ENCODE measurements around the gene ATG16L2.

The ATG16L2 gene, protein sequence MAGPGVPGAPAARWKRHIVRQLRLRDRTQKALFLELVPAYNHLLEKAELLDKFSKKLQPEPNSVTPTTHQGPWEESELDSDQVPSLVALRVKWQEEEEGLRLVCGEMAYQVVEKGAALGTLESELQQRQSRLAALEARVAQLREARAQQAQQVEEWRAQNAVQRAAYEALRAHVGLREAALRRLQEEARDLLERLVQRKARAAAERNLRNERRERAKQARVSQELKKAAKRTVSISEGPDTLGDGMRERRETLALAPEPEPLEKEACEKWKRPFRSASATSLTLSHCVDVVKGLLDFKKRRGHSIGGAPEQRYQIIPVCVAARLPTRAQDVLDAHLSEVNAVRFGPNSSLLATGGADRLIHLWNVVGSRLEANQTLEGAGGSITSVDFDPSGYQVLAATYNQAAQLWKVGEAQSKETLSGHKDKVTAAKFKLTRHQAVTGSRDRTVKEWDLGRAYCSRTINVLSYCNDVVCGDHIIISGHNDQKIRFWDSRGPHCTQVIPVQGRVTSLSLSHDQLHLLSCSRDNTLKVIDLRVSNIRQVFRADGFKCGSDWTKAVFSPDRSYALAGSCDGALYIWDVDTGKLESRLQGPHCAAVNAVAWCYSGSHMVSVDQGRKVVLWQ

GRCh38 chr11:72814286-72815109 is at the start of gene ATG16L2:
TSS of gene ATG16L2 (plus strand) at chr11:72814411. CDS start at chr11:72814446, 35 bp downstream.
- Histone ChIP-seq H3K9me3 (ENCODE audit: control insufficient read depth, insufficient read depth, low read depth, low read length) (no peaks in the 10 kb centered on the region), H3K27ac (ENCODE audit: extremely low read depth, low read depth, low read length) (peak within 1 kb of the TSS; percentile 73), H3K36me3 (ENCODE audit: control insufficient read depth in 2 of 2, insufficient read depth in 1 of 2, low read length in 2 of 2) (peaks cover 0 to 14% of the 10 kb centered on the region in 2 experiments; a peak in 1 of 3 replicates), H3K4me3 (ENCODE audit: low read depth, low read length) (peak within 1 kb of the TSS; percentile 70), H3K4me1 (ENCODE audit: control insufficient read depth, insufficient read depth, low read length) (no peaks in the 10 kb centered on the region)
- CTCF ChIA-PET, result interaction anchor here (2.1 kb wide), 1 partner anchor 90 kb away, joined by 5 read pairs; no protein-coding TSS in a partner anchor
- POLR2A ChIA-PET, result no interaction called here
- TF ChIP-seq ZNF324 (tag by site-specific recombination; IDR thresholded peaks at IDR 0.05), result peak; percentile 54; the same call in 1 of the 2 replicates
- peak; percentile 63; the same call in 1 of the 2 replicates for TF ChIP-seq KLF8 (tag by site-specific recombination; IDR thresholded peaks at IDR 0.05)
- peak; percentile 91 for TF ChIP-seq KLF9 (tag by site-specific recombination; IDR thresholded peaks at IDR 0.05; ENCODE audit: low read depth)
- peak; percentile 85 for TF ChIP-seq ZBTB26 (tag by site-specific recombination; optimal IDR thresholded peaks at IDR 0.05)
- peak; percentile 59 for TF ChIP-seq PATZ1 (tag by site-specific recombination; IDR thresholded peaks at IDR 0.05)
- no peak for TF ChIP-seq BCL11B (tag by site-specific recombination; IDR thresholded peaks at IDR 0.05; ENCODE audit: low read depth)
- TF ChIP-seq KLF10 (tag by site-specific recombination; IDR thresholded peaks at IDR 0.05), result 0 out of 2 replicates have a peak, but pooled peaks have one; percentile 33
- peak; percentile 51; the same call in 1 of the 2 replicates for TF ChIP-seq GLIS1 (tag by site-specific recombination; IDR thresholded peaks at IDR 0.05)
- TF ChIP-seq ZNF600 (tag by site-specific recombination; IDR thresholded peaks at IDR 0.05), result peak; percentile 79; the same call in 1 of the 2 replicates
- 0 out of 2 replicates have a peak, but pooled peaks have one; percentile 4 for TF ChIP-seq OSR2 (tag by site-specific recombination; IDR thresholded peaks at IDR 0.05)
- 0 out of 2 replicates have a peak, but pooled peaks have one; percentile 39 for TF ChIP-seq KLF1 (tag by site-specific recombination; IDR thresholded peaks at IDR 0.05)
- TF ChIP-seq ZNF777 (tag by site-specific recombination; IDR thresholded peaks at IDR 0.05; ENCODE audit: borderline replicate concordance), result peak; percentile 48; the same call in 1 of the 2 replicates
- no peak for TF ChIP-seq ZNF398 (tag by site-specific recombination; IDR thresholded peaks at IDR 0.05)
- TF ChIP-seq ZNF791 (tag by site-specific recombination; IDR thresholded peaks at IDR 0.05), result no peak
- TF ChIP-seq ZNF560 (tag by site-specific recombination; IDR thresholded peaks at IDR 0.05; ENCODE audit: borderline replicate concordance), result no peak
- no peak for TF ChIP-seq ZNF184 (tag by site-specific recombination; IDR thresholded peaks at IDR 0.05)
- no peak for TF ChIP-seq AEBP2 (tag by site-specific recombination; IDR thresholded peaks at IDR 0.05; ENCODE audit: borderline replicate concordance)
- no peak for TF ChIP-seq ZNF292 (tag by site-specific recombination; IDR thresholded peaks at IDR 0.05; ENCODE audit: borderline replicate concordance, low read depth)
- no peak for TF ChIP-seq ZNF24 (tag by site-specific recombination; IDR thresholded peaks at IDR 0.05)
- peak; percentile 74 for TF ChIP-seq YY1 (tag by site-specific recombination; IDR thresholded peaks at IDR 0.05)
- peak; percentile 64; the same call in 1 of the 2 replicates for TF ChIP-seq ZSCAN30 (tag by site-specific recombination; IDR thresholded peaks at IDR 0.05)
- peak; percentile 14; the same call in 1 of the 2 replicates for TF ChIP-seq ZBTB11 (tag by site-specific recombination; conservative IDR thresholded peaks at IDR 0.05; ENCODE audit: low read depth)
- TF ChIP-seq ZNF501 (tag by site-specific recombination; IDR thresholded peaks at IDR 0.05), result no peak; the same call in 1 of the 2 replicates
- peak; percentile 60 for TF ChIP-seq ZBTB20 (tag by site-specific recombination; IDR thresholded peaks at IDR 0.05)

Data from HEK293 (cell line).